Astrocyte of the spinal cord (primary cell): ENCODE results near the gene DSCAM.

ENCODE experiments used
- DNase-seq: peaks from one replicate; pipeline ENCODE4 v3.0.0; 2011; ENCODE audit warnings: low read depth, low spot score
- H3K4me3 ChIP-seq: 2 replicates; pipeline ENCODE4 v1.5.1; 2011; ENCODE audit warnings: low read depth, mild to moderate bottlenecking, low read length, moderate library complexity
- in situ Hi-C: cut with HindIII; loops from 2 replicates; pipeline ENCODE4 v1.10.0; 2017; ENCODE audit warnings: low sequenced_read_pairs
- TF ChIP-seq, protein P1 (sequence below): IDR thresholded peaks from 2 replicates; pipeline ENCODE4 v1.5.1; 2012; ENCODE audit warnings: low read depth, mild to moderate bottlenecking, low read length, inconsistent platforms

The DSCAM gene

DNA sequence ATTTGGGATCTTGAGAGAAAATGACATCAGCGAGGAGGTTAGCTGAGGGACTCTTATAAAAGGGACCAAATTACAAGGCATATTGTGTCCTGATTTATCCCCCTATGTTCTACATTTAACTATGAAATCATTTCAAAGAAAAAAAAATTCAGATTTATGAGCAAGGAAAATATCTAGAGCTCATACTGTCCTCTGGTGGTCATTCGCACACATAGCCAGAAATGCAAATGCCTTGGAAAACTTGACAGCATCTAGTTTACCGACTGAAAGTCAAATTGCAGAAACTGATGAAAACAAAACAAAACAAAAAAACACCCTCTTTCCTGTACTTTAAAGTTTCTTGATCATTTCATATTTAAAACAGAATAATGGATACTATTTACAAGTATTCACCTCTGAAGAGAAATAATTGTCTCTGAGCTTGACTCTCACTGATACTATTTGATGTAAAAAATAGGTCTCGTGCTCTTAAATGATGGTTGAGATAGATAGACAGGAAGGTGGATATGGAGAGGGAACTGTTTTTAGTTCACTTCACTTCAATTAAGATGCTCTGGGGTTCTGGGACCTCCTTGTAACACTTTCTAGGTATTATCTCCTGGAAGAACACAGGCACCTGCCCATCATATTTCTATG lies 725.9 kb downstream of the DSCAM start:
- H3K4me3 ChIP-seq: no peak overlapping the region
- in situ Hi-C loops: no loop called here
- DNase-seq: peak; percentile 33
- TF ChIP-seq, protein P1, sequence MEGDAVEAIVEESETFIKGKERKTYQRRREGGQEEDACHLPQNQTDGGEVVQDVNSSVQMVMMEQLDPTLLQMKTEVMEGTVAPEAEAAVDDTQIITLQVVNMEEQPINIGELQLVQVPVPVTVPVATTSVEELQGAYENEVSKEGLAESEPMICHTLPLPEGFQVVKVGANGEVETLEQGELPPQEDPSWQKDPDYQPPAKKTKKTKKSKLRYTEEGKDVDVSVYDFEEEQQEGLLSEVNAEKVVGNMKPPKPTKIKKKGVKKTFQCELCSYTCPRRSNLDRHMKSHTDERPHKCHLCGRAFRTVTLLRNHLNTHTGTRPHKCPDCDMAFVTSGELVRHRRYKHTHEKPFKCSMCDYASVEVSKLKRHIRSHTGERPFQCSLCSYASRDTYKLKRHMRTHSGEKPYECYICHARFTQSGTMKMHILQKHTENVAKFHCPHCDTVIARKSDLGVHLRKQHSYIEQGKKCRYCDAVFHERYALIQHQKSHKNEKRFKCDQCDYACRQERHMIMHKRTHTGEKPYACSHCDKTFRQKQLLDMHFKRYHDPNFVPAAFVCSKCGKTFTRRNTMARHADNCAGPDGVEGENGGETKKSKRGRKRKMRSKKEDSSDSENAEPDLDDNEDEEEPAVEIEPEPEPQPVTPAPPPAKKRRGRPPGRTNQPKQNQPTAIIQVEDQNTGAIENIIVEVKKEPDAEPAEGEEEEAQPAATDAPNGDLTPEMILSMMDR: peak; percentile 86

- no peak overlapping the region for H3K4me3 ChIP-seq
- TF ChIP-seq, protein P1: no peak
- no peak for DNase-seq
- in situ Hi-C loops: no loop called here
These were observed 728.4 kb downstream of the DSCAM start for GRCh38 chr21:40118527-40118926.

DNA sequence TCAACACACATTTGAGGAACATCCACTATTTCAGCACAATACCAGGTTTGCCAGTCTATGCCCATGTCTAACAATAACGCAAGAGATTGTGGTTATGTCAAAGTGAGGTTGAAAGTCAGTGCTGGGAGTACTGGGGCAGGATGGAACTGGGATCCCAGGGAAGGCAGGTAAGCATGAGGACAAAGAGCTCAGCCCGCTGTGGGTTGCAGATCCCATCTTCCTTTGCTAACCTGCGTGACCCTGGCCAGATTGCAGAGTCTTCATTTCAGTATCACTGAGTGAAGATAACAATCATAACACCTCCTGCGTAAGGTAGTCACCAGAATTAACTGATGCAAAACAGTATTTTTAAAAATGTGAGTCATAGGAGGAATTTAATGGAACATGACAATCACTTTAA lies 729.7 kb downstream of the DSCAM start:
- TF ChIP-seq, protein P1: no peak
- H3K4me3 ChIP-seq: no peak overlapping the region
- in situ Hi-C loops: no loop called here
- DNase-seq: no peak

DNA sequence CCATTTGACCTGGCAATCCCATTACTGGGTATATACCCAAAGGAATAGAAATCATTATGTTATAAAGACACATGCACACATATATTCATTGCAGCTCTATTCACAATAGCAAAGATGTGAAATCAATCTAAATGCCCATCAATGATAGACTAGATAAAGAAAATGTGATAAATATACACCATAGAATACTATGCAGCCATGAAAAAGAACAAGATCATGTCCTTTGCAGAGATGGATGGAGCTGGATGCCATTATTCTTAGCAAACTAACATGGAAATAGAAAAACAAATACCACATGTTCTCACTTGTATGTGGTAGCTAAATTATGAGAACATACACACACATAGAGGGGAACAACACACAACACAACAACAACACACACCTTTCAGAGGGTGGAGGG lies 731.2 kb downstream of the DSCAM start:
- no peak for DNase-seq
- H3K4me3 ChIP-seq: no peak overlapping the region
- in situ Hi-C loops: no loop called here
- TF ChIP-seq, protein P1: no peak

DNA sequence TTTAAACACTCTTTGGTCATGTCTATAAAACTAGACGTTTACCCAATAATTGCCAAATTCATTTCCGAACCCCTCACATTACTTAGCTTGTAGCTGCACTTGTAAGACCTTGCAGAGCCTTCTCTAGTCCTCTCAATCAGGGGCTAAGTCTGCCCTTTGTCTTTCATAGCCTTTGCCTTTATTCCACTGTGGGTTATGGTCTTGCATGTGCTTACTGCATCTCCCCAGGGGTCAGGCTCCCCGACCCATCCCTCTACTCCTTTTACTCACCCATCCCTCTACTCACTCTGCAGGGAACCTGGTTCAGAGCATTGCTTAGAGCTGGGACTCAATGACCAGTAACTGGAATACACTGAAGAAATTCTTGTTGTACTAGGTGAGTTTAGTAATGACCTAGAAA lies 744.3 kb downstream of the DSCAM start:
- in situ Hi-C loops: no loop called here
- no peak overlapping the region for H3K4me3 ChIP-seq
- TF ChIP-seq, protein P1: no peak

GRCh38 chr21:40099809-40100208 lies 747.1 kb downstream of the DSCAM start:
- no peak overlapping the region for H3K4me3 ChIP-seq
- in situ Hi-C loops: no loop called here
- DNase-seq: no peak
- TF ChIP-seq, protein P1: no peak

More for the DNA sequence above, 744.3 kb downstream of the DSCAM start:
- no peak for DNase-seq
